Right atrium auricular region (tissue), 2 donors: ENCODE data around the gene KCNAB1. TPM values are rescaled to one million over a fixed set of nuclear protein-coding genes. Genes with fewer than 3 reads are reported as not detected.

Experiments used
- DNase-seq: peaks from one replicate; pipeline ENCODE4 v3.0.0-alpha.2; 2019; ENCODE audit warnings: low spot score
- H3K27ac ChIP-seq, 2 donors: fragments of 200-600 bp; sonication (generic); 1 replicate in 1 of 2; 2 replicates in 1 of 2; pipeline ENCODE4 v1.5.1; 2016 to 2019
- H3K27me3 ChIP-seq, 2 donors: fragments of 200-600 bp; sonication (generic); one replicate each; pipeline versions ENCODE4 v1.5.1 to v1.6.0; 2017 to 2019
- H3K36me3 ChIP-seq: fragments of 200-600 bp; sonication (generic); one replicate; pipeline ENCODE4 v1.5.1; 2016
- H3K4me1 ChIP-seq, 2 donors: fragments of 200-600 bp; sonication (generic); one replicate each; pipeline versions ENCODE4 v1.5.1 to v1.6.0; 2017 to 2019
- H3K4me3 ChIP-seq, 2 donors: fragments of 200-600 bp; sonication (generic); 1 replicate in 1 of 2; 2 replicates in 1 of 2; pipeline ENCODE4 v1.5.1; 2017 to 2019; ENCODE audit warnings: mild to moderate bottlenecking in 1 of 2, moderate library complexity in 1 of 2
- H3K9me3 ChIP-seq, 2 donors: fragments of 200-600 bp; sonication (generic); one replicate each; pipeline ENCODE4 v1.5.1; 2019
- CTCF ChIP-seq, 2 donors: fragments of 200-600 bp; sonication (generic); IDR thresholded peaks; one replicate each; pipeline ENCODE4 v1.5.1; 2019; ENCODE audit warnings: antibody characterized with exemption in 2 of 2
- total RNA-seq, 2 donors: library from RNA; depleted of rRNA; stranded (reverse); fragments of >200 nt; gene quantifications; one replicate each; pipeline ENCODE4 v1.1.0, GENCODE V29; 2016

The KCNAB1 gene
- total RNA-seq, 2 donors from 2014 or later, result 2.0 to 3.2 TPM

- no peaks in the 10 kb centered on the region for H3K9me3 ChIP-seq
Measured at GRCh38 chr3:156575641-156576040, 455.3 kb downstream of the KCNAB1 start.

GRCh38 chr3:156576051-156576450 lies 455.7 kb downstream of the KCNAB1 start:
- no peaks in the 10 kb centered on the region for H3K27me3 ChIP-seq
- H3K9me3 ChIP-seq, result no peaks in the 10 kb centered on the region
- no peak for DNase-seq
- no peak for TF ChIP-seq CTCF (IDR thresholded peaks at IDR 0.05)
- H3K36me3 ChIP-seq, result no peaks in the 10 kb centered on the region
- H3K4me1 ChIP-seq, result no peaks in the 10 kb centered on the region
- H3K27ac ChIP-seq, result no peak overlapping the region
- no peak overlapping the region for H3K4me3 ChIP-seq

More at GRCh38 chr3:156575641-156576040, 455.3 kb downstream of the KCNAB1 start:
- H3K36me3 ChIP-seq, result no peaks in the 10 kb centered on the region
- no peak for DNase-seq
- H3K27ac ChIP-seq, result no peak overlapping the region
- H3K4me1 ChIP-seq, result no peaks in the 10 kb centered on the region
- TF ChIP-seq CTCF (IDR thresholded peaks at IDR 0.05), result no peak
- no peak overlapping the region for H3K4me3 ChIP-seq
- H3K27me3 ChIP-seq, result no peaks in the 10 kb centered on the region

GRCh38 chr3:156576651-156577348 lies 456.4 kb downstream of the KCNAB1 start:
- no peaks in the 10 kb centered on the region for H3K4me1 ChIP-seq
- DNase-seq, result no peak
- no peaks in the 10 kb centered on the region for H3K36me3 ChIP-seq
- H3K27ac ChIP-seq, result no peak overlapping the region
- peak in 1 of 2 donors; percentile 14 for TF ChIP-seq CTCF (IDR thresholded peaks at IDR 0.05)
- no peak overlapping the region for H3K4me3 ChIP-seq
- no peaks in the 10 kb centered on the region for H3K27me3 ChIP-seq
- no peaks in the 10 kb centered on the region for H3K9me3 ChIP-seq

DNA sequence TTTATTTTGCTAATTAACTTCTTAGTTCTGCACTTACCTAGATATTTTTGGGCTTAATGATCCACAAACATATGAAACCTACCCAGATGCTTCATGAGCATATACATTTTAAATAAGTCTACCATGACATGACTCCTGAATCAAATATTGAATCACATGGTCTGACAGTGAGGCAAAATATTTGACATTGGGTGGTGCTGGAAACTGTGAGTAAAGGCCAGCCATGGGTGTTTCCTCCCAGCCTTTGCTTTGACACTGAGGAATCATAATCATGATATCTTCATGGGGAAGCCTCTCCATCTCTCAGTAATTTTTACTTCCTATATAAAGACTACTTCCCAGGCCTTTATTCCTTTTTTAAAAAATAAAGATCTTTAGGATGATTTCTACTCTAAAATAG lies 457.4 kb downstream of the KCNAB1 start:
- H3K27me3 ChIP-seq, result no peaks in the 10 kb centered on the region
- H3K4me3 ChIP-seq, result no peak overlapping the region
- no peak for DNase-seq
- no peaks in the 10 kb centered on the region for H3K9me3 ChIP-seq
- no peaks in the 10 kb centered on the region for H3K4me1 ChIP-seq
- H3K27ac ChIP-seq, result no peak overlapping the region
- no peaks in the 10 kb centered on the region for H3K36me3 ChIP-seq
- TF ChIP-seq CTCF (IDR thresholded peaks at IDR 0.05), result no peak

DNA sequence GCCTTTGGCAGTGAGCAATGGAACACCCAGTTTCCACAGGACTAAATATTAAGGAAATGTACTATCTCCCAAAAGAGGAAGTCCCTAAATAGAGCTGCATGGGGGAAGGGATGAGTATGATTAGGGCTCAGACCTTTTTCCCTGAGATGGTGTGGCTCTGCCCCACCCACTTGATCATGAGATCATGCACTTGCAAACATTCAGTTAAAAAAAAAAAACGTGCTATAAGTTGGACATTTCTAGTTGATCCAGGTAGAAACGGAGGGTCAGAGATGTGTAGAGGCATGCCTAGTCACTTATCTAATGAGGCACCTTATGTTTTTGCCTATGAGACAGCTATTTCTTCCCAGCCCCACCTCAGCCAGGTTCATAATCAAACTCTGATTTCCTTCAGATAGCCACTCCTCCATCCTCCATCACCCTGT lies 459.1 kb downstream of the KCNAB1 start:
- no peak for TF ChIP-seq CTCF (IDR thresholded peaks at IDR 0.05)
- Histone ChIP-seq H3K4me1 (no peaks in the 10 kb centered on the region), H3K4me3 (no peak overlapping the region), H3K9me3 (no peaks in the 10 kb centered on the region), H3K27ac (no peak overlapping the region), H3K27me3 (no peaks in the 10 kb centered on the region), H3K36me3 (no peaks in the 10 kb centered on the region)
- no peak for DNase-seq

GRCh38 chr3:156581033-156581432 lies 460.7 kb downstream of the KCNAB1 start:
- DNase-seq, result no peak
- Histone ChIP-seq H3K9me3 (no peaks in the 10 kb centered on the region), H3K36me3 (no peaks in the 10 kb centered on the region), H3K4me1 (no peaks in the 10 kb centered on the region), H3K4me3 (no peak overlapping the region), H3K27me3 (no peaks in the 10 kb centered on the region), H3K27ac (no peak overlapping the region)
- TF ChIP-seq CTCF (IDR thresholded peaks at IDR 0.05), result no peak
